ENCODE results near the gene GPD2.

- TF ChIP-seq CTCF (IDR thresholded peaks at IDR 0.05) (no peak), POLR2A (IDR thresholded peaks at IDR 0.05) (no peak)
Observed at GRCh38 chr2:156486614-156487013, 50.4 kb downstream of the GPD2 start.

All from heart left ventricle (tissue), 13 donors.